WTC11 (cell line): ENCODE measurements around the gene CCDC74B. TPM values are rescaled to one million over a fixed set of nuclear protein-coding genes. Genes with fewer than 3 reads are reported as not detected.
A peak's percentile ranks its signal among the peaks of the same experiment; 100 is the strongest.

Experiments used
- CREB1 ChIP-seq: sonication (generic); formaldehyde crosslinking; IDR thresholded peaks from 2 replicates; pipeline ENCODE4 v1.8.0; 2023; ENCODE audit warnings: mild to moderate bottlenecking, missing genetic modification reagents
- CREM ChIP-seq: sonication (generic); formaldehyde crosslinking; IDR thresholded peaks from 2 replicates; pipeline ENCODE4 v1.8.1; 2022; ENCODE audit warnings: mild to moderate bottlenecking, missing genetic modification reagents, moderate library complexity
- ETV6 ChIP-seq: sonication (generic); formaldehyde crosslinking; IDR thresholded peaks from 2 replicates; pipeline ENCODE4 v1.8.1; 2022; ENCODE audit warnings: mild to moderate bottlenecking, missing genetic modification reagents
- FOXJ3 ChIP-seq: sonication (generic); formaldehyde crosslinking; IDR thresholded peaks from 2 replicates; pipeline ENCODE4 v1.9.0; 2021; ENCODE audit warnings: missing genetic modification reagents, mild to moderate bottlenecking, borderline replicate concordance
- IRF2 ChIP-seq: sonication (generic); formaldehyde crosslinking; IDR thresholded peaks from 2 replicates; pipeline ENCODE4 v1.8.0; 2022; ENCODE audit warnings: low read depth, missing genetic modification reagents, borderline replicate concordance
- JAZF1 ChIP-seq: fragments of 250-450 bp; sonication (Bioruptor Pico); IDR thresholded peaks from 2 replicates; pipeline ENCODE4 v1.9.0; 2021; ENCODE audit warnings: moderate library complexity, mild to moderate bottlenecking, inconsistent platforms
- MXD4 ChIP-seq: fragments of 250-450 bp; sonication (Bioruptor Pico); IDR thresholded peaks from 2 replicates; pipeline ENCODE4 v1.8.0; 2021; ENCODE audit warnings: mild to moderate bottlenecking, moderate library complexity, borderline replicate concordance
- OVOL2 ChIP-seq: fragments of 250-450 bp; sonication (Bioruptor Pico); IDR thresholded peaks from 2 replicates; pipeline ENCODE4 v1.9.0; 2021; ENCODE audit warnings: mild to moderate bottlenecking, borderline replicate concordance
- TEAD1 ChIP-seq: sonication (generic); formaldehyde crosslinking; IDR thresholded peaks from 2 replicates; pipeline ENCODE4 v1.8.0; 2022; ENCODE audit warnings: mild to moderate bottlenecking, missing genetic modification reagents
- TP53 ChIP-seq: sonication (generic); formaldehyde crosslinking; IDR thresholded peaks from 2 replicates; pipeline ENCODE4 v1.8.1; 2023; ENCODE audit warnings: mild to moderate bottlenecking, missing genetic modification reagents
- ZBTB21 ChIP-seq: sonication (generic); formaldehyde crosslinking; IDR thresholded peaks from 2 replicates; pipeline ENCODE4 v1.8.1; 2023; ENCODE audit warnings: mild to moderate bottlenecking, missing genetic modification reagents, borderline replicate concordance
- ZNF138 ChIP-seq: sonication (generic); formaldehyde crosslinking; conservative IDR thresholded peaks from 2 replicates; pipeline ENCODE4 v1.8.1; 2022; ENCODE audit warnings: mild to moderate bottlenecking, moderate library complexity, missing genetic modification reagents
- ZNF317 ChIP-seq: sonication (generic); formaldehyde crosslinking; IDR thresholded peaks from 2 replicates; pipeline ENCODE4 v1.8.1; 2023; ENCODE audit warnings: low read depth, mild to moderate bottlenecking, moderate library complexity, missing genetic modification reagents, borderline replicate concordance
- ZNF396 ChIP-seq: fragments of 250-450 bp; sonication (Bioruptor Pico); IDR thresholded peaks from 2 replicates; pipeline ENCODE4 v1.8.0; 2021; ENCODE audit warnings: mild to moderate bottlenecking, moderate library complexity, borderline replicate concordance
- ZNF416 ChIP-seq: fragments of 250-450 bp; sonication (Bioruptor Pico); IDR thresholded peaks from 2 replicates; pipeline ENCODE4 v1.9.0; 2021; ENCODE audit warnings: mild to moderate bottlenecking, inconsistent platforms
- ZNF671 ChIP-seq: fragments of 250-450 bp; sonication (Bioruptor Pico); IDR thresholded peaks from 2 replicates; pipeline ENCODE4 v1.8.0; 2021; ENCODE audit warnings: mild to moderate bottlenecking
- total RNA-seq: library from RNA; stranded (reverse); gene quantifications from 3 replicates; pipeline ENCODE4 v1.2.3, GENCODE V29; 2021
- TF ChIP-seq, protein P1 (sequence below): sonication (generic); formaldehyde crosslinking; IDR thresholded peaks from 2 replicates; pipeline ENCODE4 v1.8.1; 2022; ENCODE audit warnings: mild to moderate bottlenecking, missing genetic modification reagents, moderate library complexity, borderline replicate concordance
- TF ChIP-seq, protein P2 (sequence below): fragments of 250-450 bp; sonication (Bioruptor Pico); IDR thresholded peaks from 2 replicates; pipeline ENCODE4 v1.8.0; 2021; ENCODE audit warnings: mild to moderate bottlenecking
- TF ChIP-seq, protein P3 (sequence below): fragments of 250-450 bp; sonication (Bioruptor Pico); IDR thresholded peaks from 2 replicates; pipeline ENCODE4 v2.1.2; 2022; ENCODE audit warnings: mild to moderate bottlenecking, moderate library complexity
- TF ChIP-seq, protein P4 (sequence below): sonication (generic); formaldehyde crosslinking; IDR thresholded peaks from 2 replicates; pipeline ENCODE4 v1.8.1; 2023; ENCODE audit warnings: mild to moderate bottlenecking, missing genetic modification reagents, moderate library complexity
- TF ChIP-seq, protein P5 (sequence below): fragments of 250-450 bp; sonication (Bioruptor Pico); IDR thresholded peaks from 2 replicates; pipeline ENCODE4 v1.9.0; 2021; ENCODE audit warnings: mild to moderate bottlenecking
- TF ChIP-seq, protein P6 (sequence below): sonication (generic); formaldehyde crosslinking; IDR thresholded peaks from 2 replicates; pipeline ENCODE4 v1.8.0; 2023; ENCODE audit warnings: missing genetic modification reagents
- TF ChIP-seq, protein P7 (sequence below): sonication (generic); formaldehyde crosslinking; IDR thresholded peaks from 2 replicates; pipeline ENCODE4 v1.8.0; 2023; ENCODE audit warnings: missing genetic modification reagents, mild to moderate bottlenecking, borderline replicate concordance
- TF ChIP-seq, protein P8 (sequence below): fragments of 200-600 bp; IDR thresholded peaks from 2 replicates; pipeline ENCODE4 v1.8.0; 2022; ENCODE audit warnings: antibody characterized with exemption

The CCDC74B gene
- total RNA-seq, 1 experiment from 2014 or later, result 5.4 TPM

DNA sequence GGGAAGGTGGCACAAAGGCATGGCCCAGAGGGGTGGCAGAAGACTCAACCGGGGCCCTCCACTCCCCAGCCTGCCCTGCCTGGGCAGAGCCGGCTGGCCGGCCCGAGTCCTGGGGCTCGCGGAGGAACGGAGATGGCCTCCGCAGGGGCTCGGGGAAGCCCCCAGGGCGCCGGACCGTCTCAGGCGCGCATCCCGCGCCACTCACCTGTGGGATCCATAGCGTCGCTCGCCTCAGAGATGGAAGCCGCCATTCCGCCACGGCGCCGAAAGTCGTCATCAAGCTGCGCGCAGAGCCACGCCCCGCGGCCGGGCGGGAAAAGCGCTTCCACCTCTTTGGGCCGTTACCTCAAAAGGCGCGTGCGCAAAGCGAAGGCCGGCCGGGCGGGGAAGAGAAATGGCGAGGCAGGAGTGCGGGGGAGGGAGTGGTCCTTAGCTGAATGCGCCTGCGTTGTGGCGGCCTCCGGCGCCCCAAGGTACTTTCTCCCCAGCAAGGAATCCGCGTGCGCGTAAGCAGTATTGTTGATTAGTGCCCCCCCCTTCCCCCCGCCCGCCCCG is 36.5 kb upstream of the CCDC74B start, which contains the start of gene SMPD4 (continued):
- TF ChIP-seq, protein P1, sequence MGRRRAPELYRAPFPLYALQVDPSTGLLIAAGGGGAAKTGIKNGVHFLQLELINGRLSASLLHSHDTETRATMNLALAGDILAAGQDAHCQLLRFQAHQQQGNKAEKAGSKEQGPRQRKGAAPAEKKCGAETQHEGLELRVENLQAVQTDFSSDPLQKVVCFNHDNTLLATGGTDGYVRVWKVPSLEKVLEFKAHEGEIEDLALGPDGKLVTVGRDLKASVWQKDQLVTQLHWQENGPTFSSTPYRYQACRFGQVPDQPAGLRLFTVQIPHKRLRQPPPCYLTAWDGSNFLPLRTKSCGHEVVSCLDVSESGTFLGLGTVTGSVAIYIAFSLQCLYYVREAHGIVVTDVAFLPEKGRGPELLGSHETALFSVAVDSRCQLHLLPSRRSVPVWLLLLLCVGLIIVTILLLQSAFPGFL, result no peak
- TF ChIP-seq TEAD1 (CRISPR knock-in tag) (peak; percentile 74; the same call in 1 of the 2 replicates), CREM (CRISPR knock-in tag) (peak; percentile 96), ZNF671 (CRISPR knock-in tag) (no peak), ZBTB21 (CRISPR knock-in tag) (no peak), TP53 (no peak), JAZF1 (CRISPR knock-in tag) (no peak), ZNF416 (CRISPR knock-in tag) (no peak), CREB1 (CRISPR knock-in tag) (no peak), FOXJ3 (CRISPR knock-in tag) (no peak), ETV6 (CRISPR knock-in tag) (peak; percentile 69; the same call in 1 of the 2 replicates), OVOL2 (CRISPR knock-in tag) (no peak), ZNF317 (no peak), IRF2 (CRISPR knock-in tag) (no peak), MXD4 (CRISPR knock-in tag) (no peak), ZNF138 (CRISPR knock-in tag) (no peak), ZNF396 (CRISPR knock-in tag) (no peak)
- TF ChIP-seq, protein P2, sequence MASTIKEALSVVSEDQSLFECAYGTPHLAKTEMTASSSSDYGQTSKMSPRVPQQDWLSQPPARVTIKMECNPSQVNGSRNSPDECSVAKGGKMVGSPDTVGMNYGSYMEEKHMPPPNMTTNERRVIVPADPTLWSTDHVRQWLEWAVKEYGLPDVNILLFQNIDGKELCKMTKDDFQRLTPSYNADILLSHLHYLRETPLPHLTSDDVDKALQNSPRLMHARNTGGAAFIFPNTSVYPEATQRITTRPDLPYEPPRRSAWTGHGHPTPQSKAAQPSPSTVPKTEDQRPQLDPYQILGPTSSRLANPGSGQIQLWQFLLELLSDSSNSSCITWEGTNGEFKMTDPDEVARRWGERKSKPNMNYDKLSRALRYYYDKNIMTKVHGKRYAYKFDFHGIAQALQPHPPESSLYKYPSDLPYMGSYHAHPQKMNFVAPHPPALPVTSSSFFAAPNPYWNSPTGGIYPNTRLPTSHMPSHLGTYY (CRISPR knock-in tag), result no peak
- TF ChIP-seq, protein P3, sequence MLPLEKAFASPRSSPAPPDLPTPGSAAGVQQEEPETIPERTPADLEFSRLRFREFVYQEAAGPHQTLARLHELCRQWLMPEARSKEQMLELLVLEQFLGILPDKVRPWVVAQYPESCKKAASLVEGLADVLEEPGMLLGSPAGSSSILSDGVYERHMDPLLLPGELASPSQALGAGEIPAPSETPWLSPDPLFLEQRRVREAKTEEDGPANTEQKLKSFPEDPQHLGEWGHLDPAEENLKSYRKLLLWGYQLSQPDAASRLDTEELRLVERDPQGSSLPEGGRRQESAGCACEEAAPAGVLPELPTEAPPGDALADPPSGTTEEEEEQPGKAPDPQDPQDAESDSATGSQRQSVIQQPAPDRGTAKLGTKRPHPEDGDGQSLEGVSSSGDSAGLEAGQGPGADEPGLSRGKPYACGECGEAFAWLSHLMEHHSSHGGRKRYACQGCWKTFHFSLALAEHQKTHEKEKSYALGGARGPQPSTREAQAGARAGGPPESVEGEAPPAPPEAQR, result no peak
- TF ChIP-seq, protein P4, sequence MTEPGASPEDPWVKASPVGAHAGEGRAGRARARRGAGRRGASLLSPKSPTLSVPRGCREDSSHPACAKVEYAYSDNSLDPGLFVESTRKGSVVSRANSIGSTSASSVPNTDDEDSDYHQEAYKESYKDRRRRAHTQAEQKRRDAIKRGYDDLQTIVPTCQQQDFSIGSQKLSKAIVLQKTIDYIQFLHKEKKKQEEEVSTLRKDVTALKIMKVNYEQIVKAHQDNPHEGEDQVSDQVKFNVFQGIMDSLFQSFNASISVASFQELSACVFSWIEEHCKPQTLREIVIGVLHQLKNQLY, result no peak
- TF ChIP-seq, protein P5, sequence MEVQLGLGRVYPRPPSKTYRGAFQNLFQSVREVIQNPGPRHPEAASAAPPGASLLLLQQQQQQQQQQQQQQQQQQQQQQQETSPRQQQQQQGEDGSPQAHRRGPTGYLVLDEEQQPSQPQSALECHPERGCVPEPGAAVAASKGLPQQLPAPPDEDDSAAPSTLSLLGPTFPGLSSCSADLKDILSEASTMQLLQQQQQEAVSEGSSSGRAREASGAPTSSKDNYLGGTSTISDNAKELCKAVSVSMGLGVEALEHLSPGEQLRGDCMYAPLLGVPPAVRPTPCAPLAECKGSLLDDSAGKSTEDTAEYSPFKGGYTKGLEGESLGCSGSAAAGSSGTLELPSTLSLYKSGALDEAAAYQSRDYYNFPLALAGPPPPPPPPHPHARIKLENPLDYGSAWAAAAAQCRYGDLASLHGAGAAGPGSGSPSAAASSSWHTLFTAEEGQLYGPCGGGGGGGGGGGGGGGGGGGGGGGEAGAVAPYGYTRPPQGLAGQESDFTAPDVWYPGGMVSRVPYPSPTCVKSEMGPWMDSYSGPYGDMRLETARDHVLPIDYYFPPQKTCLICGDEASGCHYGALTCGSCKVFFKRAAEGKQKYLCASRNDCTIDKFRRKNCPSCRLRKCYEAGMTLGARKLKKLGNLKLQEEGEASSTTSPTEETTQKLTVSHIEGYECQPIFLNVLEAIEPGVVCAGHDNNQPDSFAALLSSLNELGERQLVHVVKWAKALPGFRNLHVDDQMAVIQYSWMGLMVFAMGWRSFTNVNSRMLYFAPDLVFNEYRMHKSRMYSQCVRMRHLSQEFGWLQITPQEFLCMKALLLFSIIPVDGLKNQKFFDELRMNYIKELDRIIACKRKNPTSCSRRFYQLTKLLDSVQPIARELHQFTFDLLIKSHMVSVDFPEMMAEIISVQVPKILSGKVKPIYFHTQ (CRISPR knock-in tag), result no peak
- TF ChIP-seq, protein P6, sequence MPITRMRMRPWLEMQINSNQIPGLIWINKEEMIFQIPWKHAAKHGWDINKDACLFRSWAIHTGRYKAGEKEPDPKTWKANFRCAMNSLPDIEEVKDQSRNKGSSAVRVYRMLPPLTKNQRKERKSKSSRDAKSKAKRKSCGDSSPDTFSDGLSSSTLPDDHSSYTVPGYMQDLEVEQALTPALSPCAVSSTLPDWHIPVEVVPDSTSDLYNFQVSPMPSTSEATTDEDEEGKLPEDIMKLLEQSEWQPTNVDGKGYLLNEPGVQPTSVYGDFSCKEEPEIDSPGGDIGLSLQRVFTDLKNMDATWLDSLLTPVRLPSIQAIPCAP, result no peak
- TF ChIP-seq, protein P7, sequence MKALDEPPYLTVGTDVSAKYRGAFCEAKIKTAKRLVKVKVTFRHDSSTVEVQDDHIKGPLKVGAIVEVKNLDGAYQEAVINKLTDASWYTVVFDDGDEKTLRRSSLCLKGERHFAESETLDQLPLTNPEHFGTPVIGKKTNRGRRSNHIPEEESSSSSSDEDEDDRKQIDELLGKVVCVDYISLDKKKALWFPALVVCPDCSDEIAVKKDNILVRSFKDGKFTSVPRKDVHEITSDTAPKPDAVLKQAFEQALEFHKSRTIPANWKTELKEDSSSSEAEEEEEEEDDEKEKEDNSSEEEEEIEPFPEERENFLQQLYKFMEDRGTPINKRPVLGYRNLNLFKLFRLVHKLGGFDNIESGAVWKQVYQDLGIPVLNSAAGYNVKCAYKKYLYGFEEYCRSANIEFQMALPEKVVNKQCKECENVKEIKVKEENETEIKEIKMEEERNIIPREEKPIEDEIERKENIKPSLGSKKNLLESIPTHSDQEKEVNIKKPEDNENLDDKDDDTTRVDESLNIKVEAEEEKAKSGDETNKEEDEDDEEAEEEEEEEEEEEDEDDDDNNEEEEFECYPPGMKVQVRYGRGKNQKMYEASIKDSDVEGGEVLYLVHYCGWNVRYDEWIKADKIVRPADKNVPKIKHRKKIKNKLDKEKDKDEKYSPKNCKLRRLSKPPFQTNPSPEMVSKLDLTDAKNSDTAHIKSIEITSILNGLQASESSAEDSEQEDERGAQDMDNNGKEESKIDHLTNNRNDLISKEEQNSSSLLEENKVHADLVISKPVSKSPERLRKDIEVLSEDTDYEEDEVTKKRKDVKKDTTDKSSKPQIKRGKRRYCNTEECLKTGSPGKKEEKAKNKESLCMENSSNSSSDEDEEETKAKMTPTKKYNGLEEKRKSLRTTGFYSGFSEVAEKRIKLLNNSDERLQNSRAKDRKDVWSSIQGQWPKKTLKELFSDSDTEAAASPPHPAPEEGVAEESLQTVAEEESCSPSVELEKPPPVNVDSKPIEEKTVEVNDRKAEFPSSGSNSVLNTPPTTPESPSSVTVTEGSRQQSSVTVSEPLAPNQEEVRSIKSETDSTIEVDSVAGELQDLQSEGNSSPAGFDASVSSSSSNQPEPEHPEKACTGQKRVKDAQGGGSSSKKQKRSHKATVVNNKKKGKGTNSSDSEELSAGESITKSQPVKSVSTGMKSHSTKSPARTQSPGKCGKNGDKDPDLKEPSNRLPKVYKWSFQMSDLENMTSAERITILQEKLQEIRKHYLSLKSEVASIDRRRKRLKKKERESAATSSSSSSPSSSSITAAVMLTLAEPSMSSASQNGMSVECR (CRISPR knock-in tag), result no peak
- TF ChIP-seq, protein P8, sequence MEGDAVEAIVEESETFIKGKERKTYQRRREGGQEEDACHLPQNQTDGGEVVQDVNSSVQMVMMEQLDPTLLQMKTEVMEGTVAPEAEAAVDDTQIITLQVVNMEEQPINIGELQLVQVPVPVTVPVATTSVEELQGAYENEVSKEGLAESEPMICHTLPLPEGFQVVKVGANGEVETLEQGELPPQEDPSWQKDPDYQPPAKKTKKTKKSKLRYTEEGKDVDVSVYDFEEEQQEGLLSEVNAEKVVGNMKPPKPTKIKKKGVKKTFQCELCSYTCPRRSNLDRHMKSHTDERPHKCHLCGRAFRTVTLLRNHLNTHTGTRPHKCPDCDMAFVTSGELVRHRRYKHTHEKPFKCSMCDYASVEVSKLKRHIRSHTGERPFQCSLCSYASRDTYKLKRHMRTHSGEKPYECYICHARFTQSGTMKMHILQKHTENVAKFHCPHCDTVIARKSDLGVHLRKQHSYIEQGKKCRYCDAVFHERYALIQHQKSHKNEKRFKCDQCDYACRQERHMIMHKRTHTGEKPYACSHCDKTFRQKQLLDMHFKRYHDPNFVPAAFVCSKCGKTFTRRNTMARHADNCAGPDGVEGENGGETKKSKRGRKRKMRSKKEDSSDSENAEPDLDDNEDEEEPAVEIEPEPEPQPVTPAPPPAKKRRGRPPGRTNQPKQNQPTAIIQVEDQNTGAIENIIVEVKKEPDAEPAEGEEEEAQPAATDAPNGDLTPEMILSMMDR, result no peak
